DOHH2 (cell line): ENCODE measurements around the gene DGAT2.

Experiments
- H3F3A ChIP-seq: fragments of 200-600 bp; sonication (generic), shearing (Covaris generic); 2 replicates; pipeline ENCODE4 v1.6.0; 2016; ENCODE audit warnings: antibody characterized with exemption, mild to moderate bottlenecking; ENCODE audit not compliant: control insufficient read depth, insufficient read depth
- H3K27ac ChIP-seq: fragments of 200-600 bp; sonication (generic); 2 replicates; pipeline ENCODE4 v1.5.1; 2014; ENCODE audit warnings: low read depth, mild to moderate bottlenecking, low read length, moderate library complexity
- H3K27me3 ChIP-seq: fragments of 200-600 bp; sonication (generic); 2 replicates; pipeline ENCODE4 v1.6.1; 2014; ENCODE audit warnings: mild to moderate bottlenecking, low read length, mixed read lengths; ENCODE audit not compliant: control insufficient read depth
- H3K36me3 ChIP-seq: fragments of 200-600 bp; sonication (generic); 2 replicates; pipeline ENCODE4 v1.6.1; 2014; ENCODE audit warnings: mild to moderate bottlenecking, low read length, moderate library complexity, mixed read lengths; ENCODE audit not compliant: control insufficient read depth
- H3K4me1 ChIP-seq: fragments of 200-600 bp; sonication (generic); 2 replicates; pipeline ENCODE4 v1.6.1; 2014; ENCODE audit warnings: mild to moderate bottlenecking, low read length, mixed read lengths; ENCODE audit not compliant: control insufficient read depth
- H3K4me2 ChIP-seq: fragments of 200-600 bp; sonication (generic); 2 replicates; pipeline ENCODE4 v1.6.0; 2014; ENCODE audit warnings: mild to moderate bottlenecking, low read length, moderate library complexity
- H3K4me3 ChIP-seq: fragments of 200-600 bp; sonication (generic); 2 replicates; pipeline ENCODE4 v1.5.1; 2014; ENCODE audit warnings: mild to moderate bottlenecking, low read length, mixed read lengths
- H3K79me2 ChIP-seq: fragments of 200-600 bp; sonication (generic); 2 replicates; pipeline ENCODE4 v1.6.1; 2014; ENCODE audit warnings: mild to moderate bottlenecking, low read length, mixed read lengths; ENCODE audit not compliant: control insufficient read depth
- H3K9me2 ChIP-seq: fragments of 200-600 bp; sonication (generic); replicated peaks from 2 replicates; pipeline ENCODE4 v1.6.1; 2014; ENCODE audit warnings: mild to moderate bottlenecking, low read length, mixed read lengths; ENCODE audit not compliant: control insufficient read depth
- H3K9me3 ChIP-seq: fragments of 200-600 bp; sonication (generic); 2 replicates; pipeline ENCODE4 v1.6.1; 2014; ENCODE audit warnings: antibody characterized with exemption, low read length, mixed read lengths; ENCODE audit not compliant: control insufficient read depth, insufficient read depth
- H4K20me1 ChIP-seq: fragments of 200-600 bp; sonication (generic); 2 replicates; pipeline ENCODE4 v1.6.0; 2014; ENCODE audit warnings: low read depth, mild to moderate bottlenecking, antibody characterized with exemption, low read length, moderate library complexity; ENCODE audit not compliant: control insufficient read depth, insufficient read depth
- CTCF ChIP-seq: fragments of 200-600 bp; sonication (generic); IDR thresholded peaks from one replicate; pipeline ENCODE4 v1.5.1; 2014; ENCODE audit warnings: antibody characterized with exemption, mild to moderate bottlenecking, low read depth, low read length; ENCODE audit not compliant: poor library complexity, severe bottlenecking
- EZH2phosphoT487 ChIP-seq: fragments of 200-600 bp; sonication (generic); IDR thresholded peaks from 2 replicates; pipeline ENCODE4 v1.6.1; 2017; ENCODE audit warnings: borderline replicate concordance, mild to moderate bottlenecking, antibody characterized with exemption, low read length, moderate library complexity, mixed read lengths

DGAT2 gene

DNA sequence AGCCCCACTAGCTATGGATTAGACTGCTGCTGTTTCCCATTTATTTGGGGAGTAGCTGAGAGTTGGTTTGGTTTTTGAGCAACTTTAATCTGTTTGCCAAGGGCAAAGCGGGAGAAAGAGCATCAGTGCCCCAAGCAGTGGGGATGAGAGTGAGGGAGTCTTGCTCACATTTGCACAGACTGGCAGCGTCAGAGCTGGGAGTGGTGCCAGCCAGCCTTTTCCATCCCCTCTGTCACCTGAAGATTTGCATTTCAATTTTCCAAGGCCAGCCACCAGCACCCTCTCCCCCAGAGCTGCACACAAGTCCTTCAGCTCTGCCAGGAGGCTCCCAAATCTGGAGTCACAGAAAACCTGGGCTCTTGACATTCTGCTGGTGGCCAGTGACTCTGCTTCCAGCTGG, 25.4 kb downstream of the DGAT2 start:
- H3K4me3 ChIP-seq: no peak overlapping the region
- TF ChIP-seq CTCF (no peak), EZH2phosphoT487 (no peak)
- no peak overlapping the region for H3K4me2 ChIP-seq
- H3K9me2 ChIP-seq: no peaks in the 10 kb centered on the region
- no peaks in the 10 kb centered on the region for H3K27me3 ChIP-seq
- H4K20me1 ChIP-seq: no peaks in the 10 kb centered on the region
- no peaks in the 10 kb centered on the region for H3K79me2 ChIP-seq
- no peaks in the 10 kb centered on the region for H3K36me3 ChIP-seq
- H3K4me1 ChIP-seq: peaks cover 10% of the 10 kb centered on the region
- no peak overlapping the region for H3K27ac ChIP-seq
- H3K9me3 ChIP-seq: no peaks in the 10 kb centered on the region
- no peaks in the 10 kb centered on the region for H3F3A ChIP-seq

- no peaks in the 10 kb centered on the region for H3K27me3 ChIP-seq
- no peak overlapping the region for H3K4me3 ChIP-seq
- no peak for TF ChIP-seq CTCF
- TF ChIP-seq EZH2phosphoT487: no peak
- no peaks in the 10 kb centered on the region for H3K79me2 ChIP-seq
- H3F3A ChIP-seq: no peaks in the 10 kb centered on the region
- no peak overlapping the region for H3K27ac ChIP-seq
- no peak overlapping the region for H3K4me2 ChIP-seq
- H3K36me3 ChIP-seq: no peaks in the 10 kb centered on the region
- H3K9me2 ChIP-seq: no peaks in the 10 kb centered on the region
- H3K4me1 ChIP-seq: peaks cover 10% of the 10 kb centered on the region
- H3K9me3 ChIP-seq: no peaks in the 10 kb centered on the region
- H4K20me1 ChIP-seq: no peaks in the 10 kb centered on the region
These were observed 26.9 kb downstream of the DGAT2 start for GRCh38 chr11:75795276-75796090.

DNA sequence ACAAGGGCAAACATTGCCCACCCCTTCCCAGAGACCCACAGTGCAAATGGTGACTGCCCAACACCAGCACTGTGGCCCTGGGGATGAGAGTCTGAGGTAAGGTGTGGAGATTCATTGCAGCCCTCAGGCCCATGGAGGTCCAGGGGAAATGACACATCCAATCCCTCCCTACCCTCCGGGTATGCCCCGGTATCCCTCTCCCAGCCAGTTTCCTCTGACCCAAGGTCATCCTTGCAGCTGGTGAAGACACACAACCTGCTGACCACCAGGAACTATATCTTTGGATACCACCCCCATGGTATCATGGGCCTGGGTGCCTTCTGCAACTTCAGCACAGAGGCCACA, 27.5 kb downstream of the DGAT2 start:
- H3K9me3 ChIP-seq: no peaks in the 10 kb centered on the region
- no peaks in the 10 kb centered on the region for H3K27me3 ChIP-seq
- peaks cover 12% of the 10 kb centered on the region for H3K4me1 ChIP-seq
- H3F3A ChIP-seq: no peaks in the 10 kb centered on the region
- H4K20me1 ChIP-seq: no peaks in the 10 kb centered on the region
- no peaks in the 10 kb centered on the region for H3K79me2 ChIP-seq
- H3K4me3 ChIP-seq: no peak overlapping the region
- H3K36me3 ChIP-seq: no peaks in the 10 kb centered on the region
- no peak overlapping the region for H3K27ac ChIP-seq
- H3K9me2 ChIP-seq: no peaks in the 10 kb centered on the region
- TF ChIP-seq CTCF (no peak), EZH2phosphoT487 (no peak)
- no peak overlapping the region for H3K4me2 ChIP-seq
